Neural progenitor cell (in vitro differentiated cells): ENCODE data around the gene MVK. TPM values are rescaled to one million over a fixed set of nuclear protein-coding genes. Genes with fewer than 3 reads are reported as not detected.

Experiments used
- DNase-seq: peaks from one replicate; pipeline ENCODE4 v3.0.0-alpha.2; 2016; ENCODE audit warnings: low spot score
- H2AFZ ChIP-seq: fragments of 200-600 bp; sonication (generic); replicated peaks from 2 replicates; pipeline ENCODE4 v1.6.1; 2016; ENCODE audit warnings: antibody characterized with exemption
- H3F3A ChIP-seq: fragments of 200-600 bp; sonication (generic); 2 replicates; pipeline ENCODE4 v1.6.1; 2016; ENCODE audit warnings: antibody characterized with exemption, low read depth
- H3K27ac ChIP-seq: fragments of 200-600 bp; sonication (generic); 2 replicates; pipeline ENCODE4 v1.5.1; 2016; ENCODE audit warnings: mild to moderate bottlenecking
- H3K27me3 ChIP-seq: fragments of 200-600 bp; sonication (generic); 2 replicates; pipeline ENCODE4 v1.6.1; 2016; ENCODE audit warnings: mild to moderate bottlenecking, moderate library complexity
- H3K36me3 ChIP-seq: fragments of 200-600 bp; sonication (generic); 2 replicates; pipeline ENCODE4 v1.5.1; 2016
- H3K4me1 ChIP-seq: fragments of 200-600 bp; sonication (generic); 2 replicates; pipeline ENCODE4 v1.6.1; 2016; ENCODE audit warnings: mixed run types
- H3K4me2 ChIP-seq: fragments of 200-600 bp; sonication (generic); 2 replicates; pipeline ENCODE4 v1.6.1; 2016
- H3K4me3 ChIP-seq: fragments of 200-600 bp; sonication (generic); 2 replicates; pipeline ENCODE4 v1.5.1; 2016
- H3K79me2 ChIP-seq: fragments of 200-600 bp; sonication (generic); 2 replicates; pipeline ENCODE4 v1.6.1; 2016; ENCODE audit warnings: low read depth
- H3K9ac ChIP-seq: fragments of 200-600 bp; sonication (generic); 2 replicates; pipeline ENCODE4 v1.6.1; 2016
- H3K9me3 ChIP-seq: fragments of 200-600 bp; sonication (generic); 2 replicates; pipeline ENCODE4 v1.5.1; 2016; ENCODE audit warnings: low read depth
- H4K20me1 ChIP-seq: fragments of 200-600 bp; sonication (generic); 2 replicates; pipeline ENCODE4 v1.6.1; 2016; ENCODE audit warnings: low read depth
- H3K27ac Mint-ChIP-seq: 3 replicates; pipeline ENCODE4 v1.8.0; 2021; ENCODE audit warnings: mixed read lengths
- H3K27me3 Mint-ChIP-seq: 2 replicates; pipeline ENCODE4 v1.8.0; 2022; ENCODE audit warnings: low read depth, mild to moderate bottlenecking, inconsistent platforms, moderate library complexity, mixed read lengths; ENCODE audit not compliant: insufficient read depth
- H3K36me3 Mint-ChIP-seq: 3 replicates; pipeline ENCODE4 v1.8.0; 2021; ENCODE audit warnings: mixed read lengths
- H3K4me1 Mint-ChIP-seq: 3 replicates; pipeline ENCODE4 v1.8.0; 2021; ENCODE audit warnings: mixed read lengths
- H3K4me3 Mint-ChIP-seq: 3 replicates; pipeline ENCODE4 v1.8.0; 2021; ENCODE audit warnings: mild to moderate bottlenecking, moderate library complexity, mixed read lengths
- H3K9me3 Mint-ChIP-seq: 3 replicates; pipeline ENCODE4 v1.8.0; 2020; ENCODE audit warnings: mixed read lengths
- EZH2 ChIP-seq: fragments of 200-600 bp; sonication (generic); IDR thresholded peaks from 2 replicates; pipeline ENCODE4 v1.6.1; 2017; ENCODE audit warnings: antibody characterized with exemption, mild to moderate bottlenecking, moderate library complexity
- EZH2phosphoT487 ChIP-seq: fragments of 200-600 bp; sonication (generic); IDR thresholded peaks from 2 replicates; pipeline ENCODE4 v1.6.1; 2017; ENCODE audit warnings: antibody characterized with exemption
- total RNA-seq: library from RNA; depleted of rRNA; stranded (reverse); fragments of >200 nt; gene quantifications from 2 replicates; pipeline ENCODE4 v1.2.3, GENCODE V29; 2015; ENCODE audit warnings: low replicate concordance
- TF ChIP-seq, protein P1 (sequence below): fragments of 200-600 bp; sonication (generic); IDR thresholded peaks from 2 replicates; pipeline ENCODE4 v1.5.1; 2017; ENCODE audit warnings: antibody characterized with exemption, mild to moderate bottlenecking

Gene MVK
- total RNA-seq, 1 donor from 2014 or later, result 8.3 TPM

- TF ChIP-seq EZH2phosphoT487 (no peak), EZH2 (no peak)
- TF ChIP-seq, protein P1, sequence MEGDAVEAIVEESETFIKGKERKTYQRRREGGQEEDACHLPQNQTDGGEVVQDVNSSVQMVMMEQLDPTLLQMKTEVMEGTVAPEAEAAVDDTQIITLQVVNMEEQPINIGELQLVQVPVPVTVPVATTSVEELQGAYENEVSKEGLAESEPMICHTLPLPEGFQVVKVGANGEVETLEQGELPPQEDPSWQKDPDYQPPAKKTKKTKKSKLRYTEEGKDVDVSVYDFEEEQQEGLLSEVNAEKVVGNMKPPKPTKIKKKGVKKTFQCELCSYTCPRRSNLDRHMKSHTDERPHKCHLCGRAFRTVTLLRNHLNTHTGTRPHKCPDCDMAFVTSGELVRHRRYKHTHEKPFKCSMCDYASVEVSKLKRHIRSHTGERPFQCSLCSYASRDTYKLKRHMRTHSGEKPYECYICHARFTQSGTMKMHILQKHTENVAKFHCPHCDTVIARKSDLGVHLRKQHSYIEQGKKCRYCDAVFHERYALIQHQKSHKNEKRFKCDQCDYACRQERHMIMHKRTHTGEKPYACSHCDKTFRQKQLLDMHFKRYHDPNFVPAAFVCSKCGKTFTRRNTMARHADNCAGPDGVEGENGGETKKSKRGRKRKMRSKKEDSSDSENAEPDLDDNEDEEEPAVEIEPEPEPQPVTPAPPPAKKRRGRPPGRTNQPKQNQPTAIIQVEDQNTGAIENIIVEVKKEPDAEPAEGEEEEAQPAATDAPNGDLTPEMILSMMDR, result no peak
- no peaks in the 10 kb centered on the region for H3K9me3 Mint-ChIP-seq
- Histone ChIP-seq H2AFZ (no peak overlapping the region), H3K9me3 (no peaks in the 10 kb centered on the region), H3K27me3 (no peaks in the 10 kb centered on the region), H3K4me2 (no peak overlapping the region), H3K4me3 (no peak overlapping the region), H3K9ac (no peak overlapping the region), H3K27ac (no peak overlapping the region), H3F3A (no peaks in the 10 kb centered on the region), H3K4me1 (peaks cover 6% of the 10 kb centered on the region), H4K20me1 (no peaks in the 10 kb centered on the region), H3K36me3 (no peaks in the 10 kb centered on the region), H3K79me2 (peaks cover 5% of the 10 kb centered on the region)
- H3K4me3 Mint-ChIP-seq, result no peak overlapping the region
- peaks cover 11% of the 10 kb centered on the region for H3K4me1 Mint-ChIP-seq
- no peak for DNase-seq
- peaks cover 23% of the 10 kb centered on the region for H3K36me3 Mint-ChIP-seq
- H3K27ac Mint-ChIP-seq, result no peak overlapping the region
- peaks cover 5% of the 10 kb centered on the region for H3K27me3 Mint-ChIP-seq
These were observed 5.6 kb upstream of the MVK start for GRCh38 chr12:109567967-109568366.

DNA sequence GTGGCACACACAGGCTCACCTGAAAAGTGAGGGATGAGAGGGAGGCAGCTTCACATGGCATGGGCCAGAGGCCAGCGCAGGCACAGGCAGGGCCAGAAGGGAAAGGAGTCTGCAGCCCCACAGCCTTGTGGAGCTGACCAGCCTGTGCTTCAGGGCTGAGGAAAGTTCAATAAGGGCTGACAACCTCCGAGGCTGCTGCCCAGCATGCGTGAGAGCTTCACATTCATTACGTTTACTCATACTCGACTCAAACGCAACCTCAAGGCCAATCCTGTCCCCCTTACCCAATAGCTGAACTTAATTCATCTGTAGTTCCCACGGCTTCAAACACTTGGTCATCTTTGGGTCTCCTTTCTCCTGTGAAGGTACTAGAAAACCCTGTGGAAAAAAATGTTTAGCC is 5.1 kb upstream of the MVK start:
- Mint-ChIP-seq H3K27ac (no peak overlapping the region), H3K4me1 (peaks cover 13% of the 10 kb centered on the region), H3K9me3 (no peaks in the 10 kb centered on the region), H3K27me3 (peaks cover 5% of the 10 kb centered on the region), H3K4me3 (no peak overlapping the region), H3K36me3 (peaks cover 23% of the 10 kb centered on the region)
- H3K27me3 ChIP-seq, result no peaks in the 10 kb centered on the region
- H3K36me3 ChIP-seq, result no peaks in the 10 kb centered on the region
- no peak overlapping the region for H3K4me2 ChIP-seq
- peaks cover 6% of the 10 kb centered on the region for H3K4me1 ChIP-seq
- H2AFZ ChIP-seq, result no peak overlapping the region
- H3K79me2 ChIP-seq, result peaks cover 5% of the 10 kb centered on the region
- TF ChIP-seq, protein P1, result no peak
- no peak for TF ChIP-seq EZH2
- no peak overlapping the region for H3K9ac ChIP-seq
- H4K20me1 ChIP-seq, result no peaks in the 10 kb centered on the region
- H3K9me3 ChIP-seq, result no peaks in the 10 kb centered on the region
- H3K27ac ChIP-seq, result no peak overlapping the region
- no peaks in the 10 kb centered on the region for H3F3A ChIP-seq
- DNase-seq, result no peak
- no peak overlapping the region for H3K4me3 ChIP-seq

GRCh38 chr12:109571773-109572505 is 1.7 kb upstream of the MVK start:
- H3K36me3 Mint-ChIP-seq, result peaks cover 23% of the 10 kb centered on the region
- Histone ChIP-seq H3K27ac (no peak overlapping the region), H3F3A (no peaks in the 10 kb centered on the region), H3K36me3 (no peaks in the 10 kb centered on the region), H2AFZ (no peak overlapping the region), H3K79me2 (peaks cover 25% of the 10 kb centered on the region), H4K20me1 (peaks cover 5% of the 10 kb centered on the region), H3K27me3 (no peaks in the 10 kb centered on the region), H3K4me3 (no peak overlapping the region), H3K9me3 (no peaks in the 10 kb centered on the region), H3K9ac (no peak overlapping the region), H3K4me2 (peak overlapping the region; percentile 75), H3K4me1 (peaks cover 15% of the 10 kb centered on the region)
- H3K9me3 Mint-ChIP-seq, result no peaks in the 10 kb centered on the region
- H3K27ac Mint-ChIP-seq, result no peak overlapping the region
- peak overlapping the region; percentile 95 for H3K4me3 Mint-ChIP-seq
- DNase-seq, result no peak
- no peak for TF ChIP-seq EZH2
- TF ChIP-seq, protein P1, result no peak
- no peak for TF ChIP-seq EZH2phosphoT487
- H3K4me1 Mint-ChIP-seq, result peaks cover 28% of the 10 kb centered on the region
- H3K27me3 Mint-ChIP-seq, result peaks cover 5% of the 10 kb centered on the region
